Mesothelial cell of epicardium (in vitro differentiated cells): ENCODE measurements around the gene ALDH8A1. TPM values are rescaled to one million over a fixed set of nuclear protein-coding genes. Genes with fewer than 3 reads are reported as not detected.

ENCODE experiments used
- DNase-seq, 2 experiments: peaks; one replicate each; pipeline ENCODE4 v3.0.0; 2021; ENCODE audit warnings: low spot score in 2 of 2; ENCODE audit not compliant: unreplicated experiment in 2 of 2
- H3K27ac Mint-ChIP-seq: 2 replicates; pipeline ENCODE4 v1.8.0; 2021; ENCODE audit warnings: mixed read lengths
- H3K27me3 Mint-ChIP-seq: 2 replicates; pipeline ENCODE4 v1.8.0; 2021; ENCODE audit warnings: low read depth, mixed read lengths
- H3K36me3 Mint-ChIP-seq: 2 replicates; pipeline ENCODE4 v1.8.0; 2021; ENCODE audit warnings: mixed read lengths
- H3K4me1 Mint-ChIP-seq: 2 replicates; pipeline ENCODE4 v1.8.0; 2021; ENCODE audit warnings: mixed read lengths
- H3K4me3 Mint-ChIP-seq: 2 replicates; pipeline ENCODE4 v1.8.0; 2021; ENCODE audit warnings: mild to moderate bottlenecking, moderate library complexity, mixed read lengths
- H3K9me3 Mint-ChIP-seq: 2 replicates; pipeline ENCODE4 v1.8.0; 2021; ENCODE audit warnings: mixed read lengths
- CTCF ChIP-seq: fragments of 200-600 bp; sonication (generic); IDR thresholded peaks from one replicate; pipeline ENCODE4 v1.5.0; 2021; ENCODE audit warnings: antibody characterized with exemption; ENCODE audit not compliant: unreplicated experiment
- total RNA-seq: library from RNA; stranded (reverse); gene quantifications from 3 replicates; pipeline ENCODE4 v1.2.1, GENCODE V29; 2021

The ALDH8A1 gene
- total RNA-seq, 1 donor from 2014 or later, result 1.1 TPM

GRCh38 chr6:134961366-134961765, 11.5 kb upstream of the ALDH8A1 start:
- Mint-ChIP-seq H3K9me3 (peaks cover 38% of the 10 kb centered on the region), H3K27me3 (no peaks in the 10 kb centered on the region), H3K4me3 (no peak overlapping the region), H3K27ac (no peak overlapping the region), H3K36me3 (peaks cover 57% of the 10 kb centered on the region), H3K4me1 (peaks cover 2% of the 10 kb centered on the region)
- TF ChIP-seq CTCF, result no peak
- no peak for DNase-seq

GRCh38 chr6:134959603-134960002, 9.7 kb upstream of the ALDH8A1 start:
- DNase-seq, result no peak
- no peak for TF ChIP-seq CTCF
- Mint-ChIP-seq H3K4me1 (no peaks in the 10 kb centered on the region), H3K9me3 (peaks cover 42% of the 10 kb centered on the region), H3K27me3 (no peaks in the 10 kb centered on the region), H3K27ac (no peak overlapping the region), H3K4me3 (no peak overlapping the region), H3K36me3 (peaks cover 49% of the 10 kb centered on the region)

DNA sequence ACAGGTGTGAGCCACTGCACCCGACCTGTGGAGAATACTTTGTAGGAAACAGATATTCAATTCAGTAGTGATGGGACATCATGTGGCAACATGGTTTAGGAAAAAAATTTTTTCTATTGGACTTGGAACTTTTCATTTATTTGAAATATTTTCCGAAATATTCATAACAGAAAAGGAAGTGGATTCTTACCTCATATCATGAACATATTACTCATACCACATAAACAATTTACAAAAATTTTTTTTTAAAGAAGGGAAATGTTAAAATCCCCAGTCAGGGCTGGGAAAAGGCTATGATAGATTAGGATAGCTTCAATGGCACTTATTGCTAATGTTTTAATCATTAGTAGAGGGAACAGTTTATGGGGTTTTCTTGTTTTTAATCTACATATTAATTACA, 6.8 kb upstream of the ALDH8A1 start:
- no peak for TF ChIP-seq CTCF
- Mint-ChIP-seq H3K4me1 (no peaks in the 10 kb centered on the region), H3K36me3 (peaks cover 29% of the 10 kb centered on the region), H3K27me3 (no peaks in the 10 kb centered on the region), H3K9me3 (peaks cover 40% of the 10 kb centered on the region), H3K27ac (no peak overlapping the region), H3K4me3 (no peak overlapping the region)
- DNase-seq, result no peak

GRCh38 chr6:134956032-134956431, 6.1 kb upstream of the ALDH8A1 start:
- peaks cover 34% of the 10 kb centered on the region for H3K9me3 Mint-ChIP-seq
- no peak for TF ChIP-seq CTCF
- H3K27me3 Mint-ChIP-seq, result no peaks in the 10 kb centered on the region
- no peak overlapping the region for H3K4me3 Mint-ChIP-seq
- H3K4me1 Mint-ChIP-seq, result no peaks in the 10 kb centered on the region
- no peak overlapping the region for H3K27ac Mint-ChIP-seq
- no peak for DNase-seq
- H3K36me3 Mint-ChIP-seq, result peaks cover 22% of the 10 kb centered on the region

DNA sequence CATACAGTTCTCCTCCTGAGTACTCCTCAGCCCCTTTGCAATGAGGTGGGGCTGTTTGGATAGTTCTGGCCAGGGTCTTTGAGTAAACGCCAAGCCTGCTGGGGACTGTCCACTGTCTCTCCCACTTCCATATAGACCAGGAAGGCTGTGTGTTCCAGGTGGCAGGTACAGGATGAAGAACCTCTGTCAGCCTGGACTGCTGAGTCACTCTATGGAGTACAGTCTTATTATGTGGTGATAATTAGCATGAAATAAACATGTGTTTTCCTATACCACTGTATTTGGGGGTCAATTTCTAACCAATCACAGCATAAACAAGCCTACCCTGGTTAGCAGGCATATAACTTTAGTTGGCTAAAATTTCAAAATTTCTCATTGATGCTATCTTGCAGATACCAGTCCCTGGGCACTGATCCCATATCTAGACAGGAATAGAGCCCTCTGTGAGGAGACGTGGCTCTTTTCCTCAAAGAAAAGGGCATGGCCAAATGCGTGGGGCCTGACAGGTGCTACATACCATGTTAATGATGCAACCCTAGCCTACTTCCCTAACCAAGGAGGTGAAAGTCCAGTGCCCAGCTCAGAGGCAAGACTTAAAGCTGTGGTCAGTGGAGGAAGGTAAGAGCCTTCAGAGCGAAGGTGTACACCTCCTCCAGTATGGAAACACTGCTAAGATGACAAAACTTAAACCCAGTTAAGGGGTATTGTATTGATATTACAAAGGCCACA, 4.5 kb upstream of the ALDH8A1 start:
- no peaks in the 10 kb centered on the region for H3K27me3 Mint-ChIP-seq
- peaks cover 10% of the 10 kb centered on the region for H3K36me3 Mint-ChIP-seq
- no peak for TF ChIP-seq CTCF

More for the DNA sequence above, 4.5 kb upstream of the ALDH8A1 start:
- Mint-ChIP-seq H3K27ac (no peak overlapping the region), H3K4me3 (no peak overlapping the region), H3K9me3 (peaks cover 23% of the 10 kb centered on the region), H3K4me1 (no peaks in the 10 kb centered on the region)
- DNase-seq, result no peak
